Right atrium auricular region (tissue), 2 donors: Measurements from ENCODE around the gene TMX3. TPM values are rescaled to one million over a fixed set of nuclear protein-coding genes. Genes with fewer than 3 reads are reported as not detected.

ENCODE experiments used
- DNase-seq: peaks from one replicate; pipeline ENCODE4 v3.0.0-alpha.2; 2019; ENCODE audit warnings: low spot score
- H3K27ac ChIP-seq, 2 donors: fragments of 200-600 bp; sonication (generic); 1 replicate in 1 of 2; 2 replicates in 1 of 2; pipeline ENCODE4 v1.5.1; 2016 to 2019
- H3K27me3 ChIP-seq, 2 donors: fragments of 200-600 bp; sonication (generic); one replicate each; pipeline versions ENCODE4 v1.5.1 to v1.6.0; 2017 to 2019
- H3K36me3 ChIP-seq: fragments of 200-600 bp; sonication (generic); one replicate; pipeline ENCODE4 v1.5.1; 2016
- H3K4me1 ChIP-seq, 2 donors: fragments of 200-600 bp; sonication (generic); one replicate each; pipeline versions ENCODE4 v1.5.1 to v1.6.0; 2017 to 2019
- H3K4me3 ChIP-seq, 2 donors: fragments of 200-600 bp; sonication (generic); 1 replicate in 1 of 2; 2 replicates in 1 of 2; pipeline ENCODE4 v1.5.1; 2017 to 2019; ENCODE audit warnings: mild to moderate bottlenecking in 1 of 2, moderate library complexity in 1 of 2
- H3K9me3 ChIP-seq, 2 donors: fragments of 200-600 bp; sonication (generic); one replicate each; pipeline ENCODE4 v1.5.1; 2019
- total RNA-seq, 2 donors: library from RNA; depleted of rRNA; stranded (reverse); fragments of >200 nt; gene quantifications; one replicate each; pipeline ENCODE4 v1.1.0, GENCODE V29; 2016
- TF ChIP-seq, protein P1 (sequence below), 2 donors: fragments of 200-600 bp; sonication (generic); IDR thresholded peaks; one replicate each; pipeline ENCODE4 v1.5.1; 2019; ENCODE audit warnings: antibody characterized with exemption in 2 of 2

The TMX3 gene
- total RNA-seq, 2 donors from 2014 or later: 17.7 to 27.6 TPM

DNA sequence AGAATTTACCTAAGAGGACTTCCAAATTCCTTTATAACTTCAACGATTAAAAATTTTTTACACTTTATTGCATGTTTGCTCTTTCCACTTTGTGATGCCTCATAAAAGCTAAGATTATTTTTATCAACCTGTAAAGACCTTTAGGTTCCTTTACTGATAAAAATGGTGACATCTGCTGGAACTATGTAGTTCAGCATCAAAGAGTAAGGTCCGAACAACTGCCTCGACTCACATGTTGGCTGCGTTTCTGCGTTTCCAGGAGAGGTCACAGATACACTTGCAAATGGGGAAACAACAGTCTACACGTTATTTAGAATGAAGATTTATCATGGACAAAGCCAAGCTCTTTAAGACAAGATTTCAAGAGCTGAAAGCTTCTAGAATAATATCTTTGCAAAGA, 18.8 kb upstream of the TMX3 start:
- H3K27me3 ChIP-seq: no peaks in the 10 kb centered on the region
- TF ChIP-seq, protein P1, sequence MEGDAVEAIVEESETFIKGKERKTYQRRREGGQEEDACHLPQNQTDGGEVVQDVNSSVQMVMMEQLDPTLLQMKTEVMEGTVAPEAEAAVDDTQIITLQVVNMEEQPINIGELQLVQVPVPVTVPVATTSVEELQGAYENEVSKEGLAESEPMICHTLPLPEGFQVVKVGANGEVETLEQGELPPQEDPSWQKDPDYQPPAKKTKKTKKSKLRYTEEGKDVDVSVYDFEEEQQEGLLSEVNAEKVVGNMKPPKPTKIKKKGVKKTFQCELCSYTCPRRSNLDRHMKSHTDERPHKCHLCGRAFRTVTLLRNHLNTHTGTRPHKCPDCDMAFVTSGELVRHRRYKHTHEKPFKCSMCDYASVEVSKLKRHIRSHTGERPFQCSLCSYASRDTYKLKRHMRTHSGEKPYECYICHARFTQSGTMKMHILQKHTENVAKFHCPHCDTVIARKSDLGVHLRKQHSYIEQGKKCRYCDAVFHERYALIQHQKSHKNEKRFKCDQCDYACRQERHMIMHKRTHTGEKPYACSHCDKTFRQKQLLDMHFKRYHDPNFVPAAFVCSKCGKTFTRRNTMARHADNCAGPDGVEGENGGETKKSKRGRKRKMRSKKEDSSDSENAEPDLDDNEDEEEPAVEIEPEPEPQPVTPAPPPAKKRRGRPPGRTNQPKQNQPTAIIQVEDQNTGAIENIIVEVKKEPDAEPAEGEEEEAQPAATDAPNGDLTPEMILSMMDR (IDR thresholded peaks at IDR 0.05): no peak
- no peak overlapping the region for H3K27ac ChIP-seq
- no peaks in the 10 kb centered on the region for H3K9me3 ChIP-seq
- DNase-seq: no peak
- H3K4me3 ChIP-seq: no peak overlapping the region
- H3K4me1 ChIP-seq: no peaks in the 10 kb centered on the region
- no peaks in the 10 kb centered on the region for H3K36me3 ChIP-seq

DNA sequence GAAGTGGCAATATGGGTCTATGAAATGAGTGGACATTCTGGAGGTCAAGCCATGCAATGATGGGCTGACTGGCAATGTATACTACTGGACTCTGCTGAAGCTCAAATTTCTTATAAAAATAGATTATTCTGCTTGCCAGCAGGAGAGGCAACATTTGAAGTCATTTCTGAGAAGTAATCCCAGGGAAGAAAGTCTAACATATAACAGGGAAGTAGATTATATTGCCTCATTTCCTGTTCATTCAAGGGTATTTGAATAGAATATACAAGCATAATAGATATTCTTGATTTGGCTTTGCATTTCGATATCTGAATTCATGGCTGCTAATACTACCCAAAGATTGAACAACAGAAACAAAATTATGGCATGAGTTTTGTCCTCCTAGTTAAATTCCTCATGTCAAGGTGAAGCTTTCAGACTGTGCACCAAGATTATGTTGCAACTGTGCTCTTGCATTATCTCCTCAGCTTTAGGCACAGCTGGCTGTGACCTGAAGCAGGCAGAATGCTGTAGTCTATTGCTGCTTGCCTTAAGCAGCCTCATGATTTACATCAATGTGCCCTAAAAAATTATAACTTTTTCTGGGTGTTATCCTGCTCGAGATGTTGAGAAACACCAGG, 13.3 kb upstream of the TMX3 start:
- no peaks in the 10 kb centered on the region for H3K4me1 ChIP-seq
- H3K27me3 ChIP-seq: no peaks in the 10 kb centered on the region
- no peak overlapping the region for H3K4me3 ChIP-seq
- H3K27ac ChIP-seq: no peak overlapping the region
- no peak for DNase-seq
- TF ChIP-seq, protein P1 (IDR thresholded peaks at IDR 0.05): no peak
- no peaks in the 10 kb centered on the region for H3K36me3 ChIP-seq
- no peaks in the 10 kb centered on the region for H3K9me3 ChIP-seq

DNA sequence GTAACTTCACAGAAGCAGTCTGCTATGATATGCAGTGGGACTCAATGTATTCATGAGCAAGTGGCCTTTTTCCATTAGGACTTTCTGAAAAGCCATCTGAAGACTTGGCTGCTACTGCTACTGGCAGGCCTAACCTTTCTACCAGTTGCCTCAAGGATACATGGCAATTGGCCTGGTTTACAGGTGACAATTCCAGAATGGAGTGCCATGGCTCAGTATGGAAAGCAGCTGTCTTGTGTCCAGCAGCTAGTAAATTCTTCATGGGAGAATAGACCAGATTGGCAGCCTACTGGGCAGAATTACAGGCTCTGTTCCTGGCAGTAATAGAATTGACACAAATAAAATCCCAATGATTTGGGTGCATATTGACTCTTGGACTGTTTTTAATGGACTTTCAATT, 12.6 kb upstream of the TMX3 start:
- no peaks in the 10 kb centered on the region for H3K9me3 ChIP-seq
- H3K27me3 ChIP-seq: no peaks in the 10 kb centered on the region
- no peak overlapping the region for H3K27ac ChIP-seq
- H3K4me3 ChIP-seq: no peak overlapping the region
- DNase-seq: no peak
- no peaks in the 10 kb centered on the region for H3K36me3 ChIP-seq
- no peaks in the 10 kb centered on the region for H3K4me1 ChIP-seq
- TF ChIP-seq, protein P1 (IDR thresholded peaks at IDR 0.05): no peak

DNA sequence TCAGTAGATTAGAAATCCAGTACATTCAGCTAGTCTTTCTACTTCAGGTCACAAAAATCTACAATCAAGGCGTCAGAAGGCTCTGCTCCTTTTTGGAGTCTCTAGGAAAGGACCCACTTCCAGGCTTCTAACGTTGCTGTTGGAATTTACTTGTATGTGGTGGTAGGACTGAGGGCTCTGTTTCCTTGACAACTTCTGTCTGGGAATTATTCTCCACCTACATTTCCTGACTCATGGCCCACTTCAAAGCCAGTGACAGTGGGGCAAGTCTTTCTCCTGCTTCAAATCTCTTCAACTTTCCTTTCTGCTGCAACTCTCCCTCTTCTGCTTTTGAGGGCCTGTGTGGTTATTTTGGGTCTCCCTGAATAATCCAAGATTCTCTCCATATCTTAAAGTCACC, 10.4 kb upstream of the TMX3 start:
- Histone ChIP-seq H3K36me3 (no peaks in the 10 kb centered on the region), H3K27ac (no peak overlapping the region), H3K4me1 (peaks cover 0 to 6% of the 10 kb centered on the region in 2 donors), H3K9me3 (no peaks in the 10 kb centered on the region), H3K27me3 (no peaks in the 10 kb centered on the region), H3K4me3 (no peak overlapping the region)
- TF ChIP-seq, protein P1 (IDR thresholded peaks at IDR 0.05): no peak
- no peak for DNase-seq

DNA sequence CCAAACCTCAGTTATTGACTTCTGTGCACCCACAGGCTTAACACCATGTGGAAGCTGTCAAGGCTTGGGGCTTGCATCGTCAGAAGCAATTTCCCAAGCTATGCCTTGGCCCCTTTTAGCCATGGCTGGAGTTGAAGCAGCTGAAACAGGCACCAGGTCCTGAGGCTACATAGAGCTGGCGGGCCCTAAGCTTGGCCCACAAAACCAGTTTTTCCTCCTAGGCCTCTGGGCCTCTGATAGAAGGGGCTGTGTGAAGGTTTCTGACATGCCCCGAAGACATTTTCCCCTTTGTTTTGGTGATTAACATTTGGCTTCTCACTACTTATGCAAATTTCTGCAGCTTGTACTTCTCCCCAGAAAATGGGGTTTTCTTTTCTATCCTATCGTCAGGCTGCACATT, 9.1 kb upstream of the TMX3 start:
- TF ChIP-seq, protein P1 (IDR thresholded peaks at IDR 0.05): no peak
- DNase-seq: no peak
- H3K27ac ChIP-seq: no peak overlapping the region
- H3K27me3 ChIP-seq: no peaks in the 10 kb centered on the region
- peaks cover 0 to 6% of the 10 kb centered on the region in 2 donors for H3K4me1 ChIP-seq
- no peaks in the 10 kb centered on the region for H3K9me3 ChIP-seq
- H3K36me3 ChIP-seq: no peaks in the 10 kb centered on the region
- no peak overlapping the region for H3K4me3 ChIP-seq

DNA sequence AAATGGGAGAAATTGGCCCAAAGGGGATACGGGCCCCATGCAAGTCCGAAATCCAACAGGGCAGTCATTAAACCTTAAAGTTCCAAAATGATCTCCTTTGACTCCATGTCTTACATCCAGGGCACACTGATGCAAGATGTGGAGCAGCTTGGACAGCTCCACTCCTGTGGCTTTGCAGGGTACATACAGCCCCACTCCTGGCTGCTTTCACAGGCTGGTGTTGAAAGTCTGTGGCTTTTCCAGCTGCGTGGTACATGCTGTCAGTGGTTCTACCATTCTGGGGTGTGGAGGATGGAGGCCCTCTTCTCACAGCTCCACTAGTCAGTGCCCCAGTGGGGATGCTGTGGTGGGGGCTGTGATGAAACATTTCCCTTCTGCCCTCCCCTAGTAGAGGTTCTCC, 8.6 kb upstream of the TMX3 start:
- Histone ChIP-seq H3K9me3 (no peaks in the 10 kb centered on the region), H3K27me3 (no peaks in the 10 kb centered on the region), H3K4me1 (peaks cover 0 to 6% of the 10 kb centered on the region in 2 donors), H3K4me3 (no peak overlapping the region), H3K36me3 (no peaks in the 10 kb centered on the region), H3K27ac (no peak overlapping the region)
- TF ChIP-seq, protein P1 (IDR thresholded peaks at IDR 0.05): no peak
- DNase-seq: no peak
